ENCODE measurements around the gene CD48. TPM values are rescaled to one million over a fixed set of nuclear protein-coding genes. Genes with fewer than 3 reads are reported as not detected.
A peak's percentile ranks its signal among the peaks of the same experiment; 100 is the strongest.
"Not testable (repeated sequence)": the region's sequence is repeated elsewhere in the genome, so short reads cannot be mapped to it uniquely, and the experiment has no call there.

CD48 gene
- total RNA-seq, 1 donor from 2014 or later: not detected

- no peak overlapping the region for H3K4me3 ChIP-seq (ENCODE audit: low read depth, low read length)
- no peak for DNase-seq (ENCODE audit: low read depth)
- TF ChIP-seq CTCF (conservative IDR thresholded peaks at IDR 0.05; ENCODE audit: low read depth, low read length): no peak
Observed at GRCh38 chr1:160702100-160702499, 9.5 kb downstream of the CD48 start.

GRCh38 chr1:160692390-160692789 is 19.2 kb downstream of the CD48 start:
- H3K4me3 ChIP-seq (ENCODE audit: low read depth, low read length); DNase-seq (ENCODE audit: low read depth): not testable (repeated sequence)
- TF ChIP-seq CTCF (conservative IDR thresholded peaks at IDR 0.05; ENCODE audit: low read depth, low read length): peak; percentile 6

- no peak overlapping the region for H3K4me3 ChIP-seq (ENCODE audit: low read depth, low read length)
- no peak for DNase-seq (ENCODE audit: low read depth)
- no peak for TF ChIP-seq CTCF (conservative IDR thresholded peaks at IDR 0.05; ENCODE audit: low read depth, low read length)
Observed at GRCh38 chr1:160685266-160685665, 26.4 kb downstream of the CD48 start.

- H3K4me3 ChIP-seq (ENCODE audit: low read depth, low read length): no peak overlapping the region
- no peak for TF ChIP-seq CTCF (conservative IDR thresholded peaks at IDR 0.05; ENCODE audit: low read depth, low read length)
- DNase-seq (ENCODE audit: low read depth): no peak
Observed at GRCh38 chr1:160682983-160683865, 28.4 kb downstream of the CD48 start.

- no peak for TF ChIP-seq CTCF (conservative IDR thresholded peaks at IDR 0.05; ENCODE audit: low read depth, low read length)
- H3K4me3 ChIP-seq (ENCODE audit: low read depth, low read length): no peak overlapping the region
- no peak for DNase-seq (ENCODE audit: low read depth)
Observed at GRCh38 chr1:160681891-160682140, 29.8 kb downstream of the CD48 start.

GRCh38 chr1:160681066-160681890 is 30.3 kb downstream of the CD48 start:
- H3K4me3 ChIP-seq (ENCODE audit: low read depth, low read length): no peak overlapping the region
- no peak for DNase-seq (ENCODE audit: low read depth)
- TF ChIP-seq CTCF (conservative IDR thresholded peaks at IDR 0.05; ENCODE audit: low read depth, low read length): peak; percentile 49

Measured in epithelial cell of proximal tubule (primary cell).